Stimulated activated CD8-positive, alpha-beta memory T cell treated with anti-CD3 and anti-CD28 coated beads, Interleukin-2, amount 100 ng/mL, for 48 hours (primary cell): Measurements from ENCODE around the gene SLC17A7.

Source experiments
- DNase-seq, 2 donors: peaks; one replicate each; pipeline ENCODE4 v3.0.0-alpha.2; 2020; ENCODE audit warnings: low read depth in 2 of 2

The SLC17A7 gene

GRCh38 chr19:49408816-49409440, 32.4 kb downstream of the SLC17A7 start:
- no peak for DNase-seq

GRCh38 chr19:49407482-49408015, 33.8 kb downstream of the SLC17A7 start:
- no peak for DNase-seq

- DNase-seq, result no peak
These were observed 34.2 kb downstream of the SLC17A7 start for GRCh38 chr19:49407079-49407478.

GRCh38 chr19:49403404-49404187, 37.7 kb downstream of the SLC17A7 start:
- no peak for DNase-seq

- no peak for DNase-seq
These were observed 41.3 kb downstream of the SLC17A7 start for GRCh38 chr19:49400029-49400428.

GRCh38 chr19:49398931-49399330, 42.4 kb downstream of the SLC17A7 start:
- no peak for DNase-seq

- DNase-seq, result no peak
These were observed 43.2 kb downstream of the SLC17A7 start for GRCh38 chr19:49398001-49398615.

GRCh38 chr19:49396738-49397505, 44.4 kb downstream of the SLC17A7 start:
- no peak for DNase-seq

GRCh38 chr19:49395581-49396407, 45.5 kb downstream of the SLC17A7 start:
- DNase-seq, result no peak

- no peak for DNase-seq
These were observed 47.4 kb downstream of the SLC17A7 start for GRCh38 chr19:49393881-49394280.

GRCh38 chr19:49391581-49392399, 49.5 kb downstream of the SLC17A7 start:
- DNase-seq, result peak; percentile 62 to 65

GRCh38 chr19:49390929-49391359, 50.4 kb downstream of the SLC17A7 start:
- DNase-seq, result no peak

GRCh38 chr19:49390131-49390928, 51.0 kb downstream of the SLC17A7 start:
- DNase-seq, result no peak

GRCh38 chr19:49389406-49389805, 51.9 kb downstream of the SLC17A7 start:
- no peak for DNase-seq

- DNase-seq, result peak; percentile 72 to 90
These were observed 53.4 kb downstream of the SLC17A7 start, which contains the start of gene KASH5 for GRCh38 chr19:49387936-49388372. Gene KASH5 (plus strand): TSS chr19:49388249. CDS start chr19:49390884, 2,635 bp downstream.

- no peak for DNase-seq
These were observed 57.7 kb downstream of the SLC17A7 start for GRCh38 chr19:49383599-49383998.

GRCh38 chr19:49382639-49383038, 58.7 kb downstream of the SLC17A7 start:
- DNase-seq, result no peak

- DNase-seq, result no peak
These were observed 60.9 kb downstream of the SLC17A7 start for GRCh38 chr19:49380391-49380790.
